Endometrial microvascular endothelial cells (primary cell): ENCODE data around the gene EPHB4. TPM values are rescaled to one million over a fixed set of nuclear protein-coding genes. Genes with fewer than 3 reads are reported as not detected.
"Not testable (repeated sequence)": the region's sequence is repeated elsewhere in the genome, so short reads cannot be mapped to it uniquely, and the experiment has no call there.

Experiments
- in situ Hi-C: cut with HindIII; loops from 2 replicates; pipeline ENCODE4 v1.10.0; 2017; ENCODE audit warnings: low sequenced_read_pairs, low pct_unique_long_range_greater_than_20kb; ENCODE audit errors: inconsistent ontology term
- total RNA-seq: library from RNA; depleted of rRNA; stranded (reverse); fragments of >200 nt; gene quantifications from one replicate; pipeline ENCODE4 v1.2.3, GENCODE V29; 2015; ENCODE audit errors: inconsistent ontology term

EPHB4 gene
- total RNA-seq, 1 donor from 2014 or later, result 78.6 TPM

- in situ Hi-C loops, result no loop called here
Observed at GRCh38 chr7:100799037-100799896, 28.1 kb downstream of the EPHB4 start.

- in situ Hi-C loops, result no loop called here
Observed at GRCh38 chr7:100794741-100795140, 32.6 kb downstream of the EPHB4 start.

GRCh38 chr7:100793806-100794660 lies 33.3 kb downstream of the EPHB4 start:
- in situ Hi-C loops, result no loop called here

- in situ Hi-C loops, result no loop called here
Observed at GRCh38 chr7:100791881-100792666, 35.2 kb downstream of the EPHB4 start.

GRCh38 chr7:100789055-100789454 lies 38.3 kb downstream of the EPHB4 start:
- in situ Hi-C loops, result no loop called here

GRCh38 chr7:100786323-100786722 lies 41.0 kb downstream of the EPHB4 start:
- in situ Hi-C loops, result no loop called here

- in situ Hi-C loops, result no loop called here
Observed at GRCh38 chr7:100785878-100786277, 41.4 kb downstream of the EPHB4 start.

GRCh38 chr7:100783804-100784203 lies 43.5 kb downstream of the EPHB4 start:
- in situ Hi-C loops, result no loop called here

GRCh38 chr7:100781255-100781654 lies 46.1 kb downstream of the EPHB4 start:
- in situ Hi-C loops, result no loop called here

GRCh38 chr7:100779359-100779758 lies 48.0 kb downstream of the EPHB4 start:
- in situ Hi-C loops, result no loop called here

- in situ Hi-C loops, result no loop called here
Observed at GRCh38 chr7:100778061-100778621, 49.2 kb downstream of the EPHB4 start.

- in situ Hi-C loops, result no loop called here
Observed at GRCh38 chr7:100773491-100773890, 53.8 kb downstream of the EPHB4 start.

- in situ Hi-C loops, result no loop called here
Observed at GRCh38 chr7:100768784-100769183, 58.5 kb downstream of the EPHB4 start.

- in situ Hi-C loops, result no loop called here
Observed at GRCh38 chr7:100765250-100765649, 62.1 kb downstream of the EPHB4 start.

- in situ Hi-C loops, result no loop called here
Observed at GRCh38 chr7:100764841-100765240, 62.5 kb downstream of the EPHB4 start.

GRCh38 chr7:100763556-100764140 lies 63.7 kb downstream of the EPHB4 start:
- in situ Hi-C loops, result no loop called here

GRCh38 chr7:100762841-100763240 lies 64.5 kb downstream of the EPHB4 start:
- in situ Hi-C loops, result not testable (repeated sequence)

GRCh38 chr7:100759357-100760171 lies 67.8 kb downstream of the EPHB4 start:
- in situ Hi-C loops, result no loop called here
